OCI-LY3 (cell line): ENCODE data around the gene FES.

Experiments used
- H2AFZ ChIP-seq: fragments of 200-600, 300-600 bp; shearing (Covaris generic); 2 replicates; pipeline ENCODE4 v1.6.0; 2014; ENCODE audit warnings: antibody characterized with exemption, low read depth, low read length
- H3K27ac ChIP-seq: fragments of 200-600, 300-600 bp; sonication (generic); 2 replicates; pipeline ENCODE4 v1.5.1; 2014; ENCODE audit warnings: mild to moderate bottlenecking, low read length, moderate library complexity, mixed read lengths
- H3K27me3 ChIP-seq: fragments of 200-600, 300-600 bp; sonication (generic); 2 replicates; pipeline ENCODE4 v1.6.1; 2014; ENCODE audit warnings: low read depth, low read length, mixed read lengths
- H3K36me3 ChIP-seq: fragments of 200-600, 300-600 bp; sonication (generic); replicated peaks from 2 replicates; pipeline ENCODE3; 2014; ENCODE audit warnings: low read depth, low read length, mixed read lengths
- H3K4me1 ChIP-seq: fragments of 300-600, 200-600 bp; sonication (generic); 2 replicates; pipeline ENCODE4 v1.6.1; 2014; ENCODE audit warnings: low read length, mixed read lengths
- H3K4me2 ChIP-seq: fragments of 200-600, 300-600 bp; sonication (generic); 2 replicates; pipeline ENCODE4 v1.6.1; 2014; ENCODE audit warnings: low read length, mixed read lengths
- H3K4me3 ChIP-seq: fragments of 300-600, 200-600 bp; sonication (generic); 2 replicates; pipeline ENCODE4 v1.5.1; 2014; ENCODE audit warnings: antibody characterized with exemption, mild to moderate bottlenecking, low read length, moderate library complexity
- H3K79me2 ChIP-seq: fragments of 300-600, 200-600 bp; shearing (Covaris generic); 2 replicates; pipeline ENCODE4 v1.6.1; 2014; ENCODE audit warnings: mild to moderate bottlenecking, low read length, mixed read lengths
- H3K9ac ChIP-seq: fragments of 300-600, 200-600 bp; shearing (Covaris generic); 2 replicates; pipeline ENCODE4 v1.6.0; 2014; ENCODE audit warnings: mild to moderate bottlenecking, low read length, moderate library complexity
- H3K9me3 ChIP-seq: fragments of 200-600, 300-600 bp; shearing (Covaris generic); 2 replicates; pipeline ENCODE4 v1.6.1; 2014; ENCODE audit warnings: low read length, mixed read lengths; ENCODE audit not compliant: insufficient read depth
- H4K20me1 ChIP-seq: fragments of 200-600, 300-600 bp; sonication (generic); 2 replicates; pipeline ENCODE4 v1.6.1; 2016; ENCODE audit warnings: low read length, mixed read lengths; ENCODE audit not compliant: insufficient read depth
- EZH2phosphoT487 ChIP-seq: fragments of 200-600 bp; shearing (Covaris generic); IDR thresholded peaks from 2 replicates; pipeline ENCODE4 v1.6.1; 2018; ENCODE audit warnings: antibody characterized with exemption, mixed run types, low read depth
- TF ChIP-seq, protein P1 (sequence below): fragments of 200-600, 300-600 bp; sonication (generic); IDR thresholded peaks from 2 replicates; pipeline ENCODE4 v1.5.1; 2014; ENCODE audit warnings: antibody characterized with exemption, low read length, low read depth

FES gene

DNA sequence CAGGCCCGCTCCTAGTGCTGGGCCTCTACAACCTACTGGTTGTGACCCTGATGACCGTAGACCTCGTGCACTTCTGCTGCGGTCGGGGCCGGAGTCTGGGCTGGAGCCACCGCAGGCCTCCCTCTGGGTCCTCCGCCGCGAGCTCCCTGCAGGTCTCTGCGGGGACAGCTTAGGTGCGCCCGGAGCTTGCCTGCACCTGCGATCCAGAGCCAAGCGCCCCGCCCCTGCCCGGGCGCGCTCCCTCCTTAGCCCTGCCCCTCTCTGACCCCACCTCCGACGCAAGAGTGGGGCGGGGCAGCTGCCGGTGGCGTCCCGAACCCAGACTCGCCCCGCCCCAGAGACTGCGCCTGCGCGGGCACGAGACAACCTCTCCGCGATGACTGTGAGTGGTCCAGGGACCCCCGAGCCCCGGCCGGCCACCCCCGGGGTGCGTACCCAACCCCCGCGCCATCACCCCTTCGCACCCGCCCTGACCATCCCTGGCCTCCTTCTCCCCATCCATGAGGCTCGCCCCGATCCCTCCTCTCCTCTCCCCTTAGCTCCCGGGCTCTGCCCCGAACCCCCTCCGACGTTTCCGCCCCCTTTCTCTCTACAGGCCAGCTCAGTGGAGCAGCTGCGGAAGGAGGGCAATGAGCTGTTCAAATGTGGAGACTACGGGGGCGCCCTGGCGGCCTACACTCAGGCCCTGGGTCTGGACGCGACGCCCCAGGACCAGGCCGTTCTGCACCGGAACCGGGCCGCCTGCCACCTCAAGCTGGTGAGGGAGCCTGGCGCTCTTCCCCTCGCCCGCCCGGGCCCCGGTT, 50.8 kb downstream of the FES start, which contains the start of gene UNC45A:
Gene UNC45A (plus strand): TSS at position 337 of the 803 bp plus-strand sequence. CDS start 40 bp downstream, at position 377.
- Histone ChIP-seq H3K4me2 (peak within 1 kb of the TSS; percentile 91), H3K36me3 (peaks cover 19% of the 10 kb centered on the region), H2AFZ (peak within 1 kb of the TSS; percentile 82), H4K20me1 (peaks cover 3% of the 10 kb centered on the region; the same call in 1 of the 2 replicates), H3K27me3 (no peaks in the 10 kb centered on the region), H3K4me3 (peak within 1 kb of the TSS; percentile 92), H3K9me3 (no peaks in the 10 kb centered on the region), H3K79me2 (peaks cover 12% of the 10 kb centered on the region), H3K9ac (peak within 1 kb of the TSS; percentile 88), H3K4me1 (peaks cover 34% of the 10 kb centered on the region), H3K27ac (peak within 1 kb of the TSS; percentile 28)
- no peak for TF ChIP-seq EZH2phosphoT487
- TF ChIP-seq, protein P1, sequence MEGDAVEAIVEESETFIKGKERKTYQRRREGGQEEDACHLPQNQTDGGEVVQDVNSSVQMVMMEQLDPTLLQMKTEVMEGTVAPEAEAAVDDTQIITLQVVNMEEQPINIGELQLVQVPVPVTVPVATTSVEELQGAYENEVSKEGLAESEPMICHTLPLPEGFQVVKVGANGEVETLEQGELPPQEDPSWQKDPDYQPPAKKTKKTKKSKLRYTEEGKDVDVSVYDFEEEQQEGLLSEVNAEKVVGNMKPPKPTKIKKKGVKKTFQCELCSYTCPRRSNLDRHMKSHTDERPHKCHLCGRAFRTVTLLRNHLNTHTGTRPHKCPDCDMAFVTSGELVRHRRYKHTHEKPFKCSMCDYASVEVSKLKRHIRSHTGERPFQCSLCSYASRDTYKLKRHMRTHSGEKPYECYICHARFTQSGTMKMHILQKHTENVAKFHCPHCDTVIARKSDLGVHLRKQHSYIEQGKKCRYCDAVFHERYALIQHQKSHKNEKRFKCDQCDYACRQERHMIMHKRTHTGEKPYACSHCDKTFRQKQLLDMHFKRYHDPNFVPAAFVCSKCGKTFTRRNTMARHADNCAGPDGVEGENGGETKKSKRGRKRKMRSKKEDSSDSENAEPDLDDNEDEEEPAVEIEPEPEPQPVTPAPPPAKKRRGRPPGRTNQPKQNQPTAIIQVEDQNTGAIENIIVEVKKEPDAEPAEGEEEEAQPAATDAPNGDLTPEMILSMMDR = no peak

DNA sequence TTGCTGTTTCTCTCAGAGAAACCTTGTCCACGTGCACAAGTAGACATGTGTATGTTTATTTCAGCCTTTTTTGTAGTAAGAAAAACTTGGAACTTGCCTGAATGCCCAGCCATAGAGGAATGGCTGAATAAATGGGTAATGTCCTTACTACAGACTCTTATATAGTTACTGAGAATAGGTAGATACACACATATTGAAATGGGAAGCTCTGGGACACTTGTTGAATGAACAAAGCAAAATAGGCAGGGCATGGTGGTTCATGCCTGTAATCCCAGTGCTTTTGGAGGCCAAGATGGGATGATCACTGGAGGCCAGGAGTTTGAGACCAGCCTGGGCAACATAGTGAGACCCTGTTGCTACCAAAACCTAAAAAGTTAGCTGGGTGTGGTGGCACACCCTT, 52.5 kb downstream of the FES start:
- H3K4me3 ChIP-seq = no peak overlapping the region
- H3K79me2 ChIP-seq = peaks cover 12% of the 10 kb centered on the region
- TF ChIP-seq EZH2phosphoT487 = no peak
- TF ChIP-seq, protein P1 = no peak
- no peak overlapping the region for H3K4me2 ChIP-seq
- no peak overlapping the region for H3K9ac ChIP-seq
- H2AFZ ChIP-seq = no peak overlapping the region
- H3K36me3 ChIP-seq = peaks cover 28% of the 10 kb centered on the region
- peaks cover 23% of the 10 kb centered on the region for H3K4me1 ChIP-seq
- no peaks in the 10 kb centered on the region for H3K9me3 ChIP-seq
- peaks cover 3% of the 10 kb centered on the region; the same call in 1 of the 2 replicates for H4K20me1 ChIP-seq
- H3K27ac ChIP-seq = no peak overlapping the region
- no peaks in the 10 kb centered on the region for H3K27me3 ChIP-seq

- Histone ChIP-seq H3K9ac (no peak overlapping the region), H3K4me1 (peaks cover 17% of the 10 kb centered on the region), H4K20me1 (peaks cover 3% of the 10 kb centered on the region; the same call in 1 of the 2 replicates), H3K27ac (no peak overlapping the region), H2AFZ (no peak overlapping the region), H3K27me3 (no peaks in the 10 kb centered on the region), H3K36me3 (peaks cover 38% of the 10 kb centered on the region), H3K79me2 (peaks cover 12% of the 10 kb centered on the region), H3K4me2 (no peak overlapping the region), H3K9me3 (no peaks in the 10 kb centered on the region), H3K4me3 (no peak overlapping the region)
- no peak for TF ChIP-seq EZH2phosphoT487
- TF ChIP-seq, protein P1 = no peak
Measured at GRCh38 chr15:90938261-90938660, 54.0 kb downstream of the FES start.

DNA sequence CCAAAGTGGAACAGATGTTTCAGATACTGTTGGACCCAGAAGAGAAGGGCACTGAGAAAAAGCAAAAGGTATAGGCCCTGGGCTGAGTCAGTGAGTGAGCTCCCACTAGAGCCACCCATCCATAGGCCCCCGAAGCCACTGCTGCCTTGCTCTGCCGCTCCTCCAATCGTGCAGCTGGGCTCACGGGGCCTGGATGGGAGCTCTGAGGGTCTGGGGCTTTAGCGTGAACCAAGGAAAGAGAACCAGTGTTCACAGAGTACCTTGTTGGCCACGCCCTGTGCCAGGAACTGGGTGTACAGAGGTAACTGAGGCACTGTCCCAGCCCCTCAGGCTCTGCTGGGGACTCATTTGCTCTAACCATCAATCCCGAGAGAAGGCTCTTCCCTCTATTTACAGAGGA, 55.5 kb downstream of the FES start:
- no peaks in the 10 kb centered on the region for H3K27me3 ChIP-seq
- peaks cover 12% of the 10 kb centered on the region for H3K79me2 ChIP-seq
- no peak overlapping the region for H3K9ac ChIP-seq
- H3K4me2 ChIP-seq = no peak overlapping the region
- no peak overlapping the region for H3K4me3 ChIP-seq
- TF ChIP-seq, protein P1 = no peak
- TF ChIP-seq EZH2phosphoT487 = no peak
- H4K20me1 ChIP-seq = peaks cover 3% of the 10 kb centered on the region; the same call in 1 of the 2 replicates
- no peak overlapping the region for H3K27ac ChIP-seq
- H3K36me3 ChIP-seq = peaks cover 46% of the 10 kb centered on the region
- H2AFZ ChIP-seq = no peak overlapping the region
- H3K9me3 ChIP-seq = no peaks in the 10 kb centered on the region
- H3K4me1 ChIP-seq = peaks cover 8% of the 10 kb centered on the region
